DMS 273 treated with DMSO at 0.1 percent for 48 hours (cell line): Measurements from ENCODE around the gene IPCEF1.

Experiments
- DNase-seq: peaks from one replicate; lab custom pipeline; 2025; lab: John Stamatoyannopoulos, UW

The IPCEF1 gene

DNA sequence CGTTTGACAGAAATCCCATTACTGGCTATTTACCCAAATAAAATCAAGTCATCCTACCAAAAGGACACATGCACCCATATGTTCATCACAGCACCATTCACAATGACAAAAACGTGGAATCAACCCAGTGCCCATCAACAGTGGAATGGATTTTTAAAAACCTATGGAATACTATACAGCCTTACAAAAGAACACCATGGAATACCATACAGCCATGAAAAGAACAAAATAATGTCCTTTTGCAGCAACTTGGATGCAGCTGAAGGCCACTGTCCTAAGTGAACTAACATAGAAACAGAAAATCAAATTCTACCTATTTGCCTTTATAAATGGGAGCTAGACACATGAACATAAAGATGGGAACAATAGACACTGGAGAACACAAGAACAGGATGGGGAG lies 17.4 kb upstream of the IPCEF1 start:
- no peak for DNase-seq

GRCh38 chr6:154371281-154371680 lies 14.7 kb upstream of the IPCEF1 start:
- DNase-seq = no peak

DNA sequence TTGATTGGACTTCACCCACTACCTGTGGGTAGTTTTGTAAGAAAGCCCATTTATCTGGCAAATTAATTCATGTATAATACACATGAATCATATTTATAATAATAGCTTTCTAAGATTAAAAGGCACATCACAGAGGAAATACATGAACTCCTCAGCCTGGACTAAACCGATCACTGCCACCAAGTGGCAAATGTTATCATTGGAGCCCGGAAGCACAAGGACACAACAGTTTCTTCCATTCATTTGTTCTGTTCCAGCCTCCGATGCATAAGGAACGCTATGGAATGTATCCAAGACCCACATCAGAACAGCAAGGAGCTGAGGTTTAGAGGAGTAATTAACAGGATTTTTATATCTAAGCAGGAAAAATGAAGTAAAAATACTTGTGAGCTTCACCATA lies 13.9 kb upstream of the IPCEF1 start:
- DNase-seq = no peak

DNA sequence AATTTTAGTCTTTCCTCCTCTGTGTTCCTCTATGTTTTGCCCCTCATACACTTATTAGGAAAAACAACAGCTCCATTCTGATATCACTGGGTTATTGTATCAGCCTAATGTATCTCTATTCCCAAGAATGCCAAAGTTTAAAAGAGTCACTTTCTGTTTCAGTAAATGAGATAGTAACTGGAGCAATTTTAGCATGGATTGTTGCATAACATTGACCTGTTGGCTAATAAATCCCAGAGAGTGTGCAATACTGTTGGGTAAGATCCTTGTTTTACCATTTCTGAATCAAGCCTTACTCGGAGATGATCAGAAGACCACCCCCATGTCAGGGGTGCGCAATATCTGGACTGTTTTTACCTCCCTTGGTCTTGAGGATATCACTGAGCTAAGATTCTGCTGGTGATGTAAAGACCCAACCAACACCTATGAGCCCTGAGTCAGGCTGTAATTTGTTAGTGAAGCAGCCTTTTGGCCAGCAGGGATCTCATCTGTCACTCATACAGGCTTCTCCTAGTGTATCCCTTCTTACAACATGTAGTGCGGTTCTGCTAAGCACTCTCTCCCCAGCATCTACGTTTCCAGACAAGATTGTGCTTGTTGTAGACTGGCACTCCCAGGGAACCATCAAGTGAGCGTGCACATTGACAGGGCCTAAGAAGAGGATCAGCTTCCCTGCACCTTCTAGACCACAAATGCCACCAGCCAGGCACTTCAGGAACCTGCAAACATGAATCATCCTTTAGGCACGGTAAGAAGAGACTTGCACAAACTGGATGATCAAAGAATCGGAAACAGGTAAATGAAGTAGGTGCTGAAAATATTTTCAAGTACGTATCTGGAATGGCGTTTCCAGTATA lies 11.5 kb upstream of the IPCEF1 start:
- DNase-seq = no peak

- DNase-seq = no peak
Measured at GRCh38 chr6:154367336-154367735, 10.7 kb upstream of the IPCEF1 start.

DNA sequence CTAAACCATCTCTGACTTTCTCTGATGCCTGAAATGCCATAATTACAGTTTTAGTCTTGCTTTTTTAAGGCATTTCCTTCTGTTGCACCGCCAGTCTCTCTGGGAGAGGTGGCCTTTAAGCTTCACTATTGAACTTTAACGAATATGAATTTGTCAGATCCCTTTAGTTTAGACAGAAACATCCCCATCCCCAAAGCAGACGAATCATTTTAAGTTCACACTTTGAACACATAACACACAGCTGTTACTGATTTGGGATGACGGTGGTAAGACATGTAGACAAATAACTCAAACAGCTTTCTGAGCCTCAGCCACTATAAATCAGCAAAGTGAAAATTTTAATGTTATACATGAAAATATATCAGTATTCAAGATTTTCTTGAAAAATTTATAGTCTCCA lies 7.2 kb upstream of the IPCEF1 start:
- DNase-seq = no peak

DNA sequence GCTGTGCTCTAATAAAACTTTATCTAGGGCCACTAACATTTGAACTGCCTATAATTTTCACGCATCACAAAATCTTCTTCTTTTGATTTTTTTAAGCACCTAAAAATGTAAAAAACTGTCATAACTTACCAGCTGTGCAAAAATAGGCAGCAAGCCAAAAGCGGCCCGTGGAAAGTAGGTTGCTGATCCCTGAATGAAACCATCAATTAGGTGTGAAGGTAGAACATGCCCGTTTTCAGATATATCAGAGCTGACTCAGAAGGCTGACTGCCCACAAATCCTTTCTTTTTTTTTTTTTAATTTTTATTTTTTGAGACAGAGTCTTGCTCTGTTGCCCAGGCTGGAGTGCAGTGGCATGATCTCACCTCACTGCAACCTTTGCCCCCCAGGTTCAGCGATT lies 4.9 kb upstream of the IPCEF1 start:
- no peak for DNase-seq

DNA sequence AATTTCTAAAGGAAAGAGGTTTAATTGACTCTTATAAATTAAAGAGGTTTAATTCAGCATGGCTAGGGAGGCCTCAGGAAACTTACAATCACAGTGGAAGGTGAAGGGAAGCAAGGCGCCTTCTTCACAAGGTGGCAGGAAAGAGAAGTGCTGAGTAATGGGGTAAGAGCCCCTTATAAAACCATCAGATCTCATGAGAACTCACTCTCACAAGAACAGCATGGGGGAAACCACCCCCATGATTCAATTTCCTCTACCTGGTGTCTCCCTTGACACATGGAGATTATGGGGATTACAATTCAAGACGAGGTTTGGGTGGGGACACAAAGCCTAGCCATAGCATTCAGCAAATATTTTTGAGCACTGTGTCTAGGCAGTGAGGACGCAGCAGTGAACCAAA lies 3.9 kb upstream of the IPCEF1 start:
- no peak for DNase-seq

- no peak for DNase-seq
Measured at GRCh38 chr6:154359679-154360078, 3.1 kb upstream of the IPCEF1 start.

GRCh38 chr6:154359161-154359574 lies 2.6 kb upstream of the IPCEF1 start:
- DNase-seq = no peak

DNA sequence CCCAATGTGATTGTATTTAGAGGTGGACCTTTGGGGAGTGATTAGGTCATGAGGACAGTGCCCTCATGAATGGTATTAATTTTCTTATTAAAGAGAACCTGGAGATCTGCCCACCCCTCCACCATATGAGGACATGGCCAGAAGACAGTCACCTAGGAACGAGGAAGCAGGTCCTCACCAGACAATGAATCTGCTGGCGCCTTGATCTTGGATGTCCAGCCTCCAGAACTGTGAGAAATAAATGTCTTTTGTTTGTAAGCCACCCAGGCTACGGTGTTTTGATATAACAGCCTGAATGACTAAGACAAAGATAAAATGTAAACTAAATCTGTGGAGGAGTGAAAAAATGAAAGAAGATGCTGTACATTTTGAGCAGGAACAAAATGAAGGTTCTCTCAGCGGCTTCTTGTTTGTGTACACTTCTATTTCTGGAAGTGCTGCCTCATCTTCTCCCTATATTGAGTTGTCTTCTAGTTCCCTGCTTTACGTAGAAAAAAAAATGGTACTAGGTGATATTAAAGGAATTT lies 1.5 kb upstream of the IPCEF1 start:
- DNase-seq = no peak

DNA sequence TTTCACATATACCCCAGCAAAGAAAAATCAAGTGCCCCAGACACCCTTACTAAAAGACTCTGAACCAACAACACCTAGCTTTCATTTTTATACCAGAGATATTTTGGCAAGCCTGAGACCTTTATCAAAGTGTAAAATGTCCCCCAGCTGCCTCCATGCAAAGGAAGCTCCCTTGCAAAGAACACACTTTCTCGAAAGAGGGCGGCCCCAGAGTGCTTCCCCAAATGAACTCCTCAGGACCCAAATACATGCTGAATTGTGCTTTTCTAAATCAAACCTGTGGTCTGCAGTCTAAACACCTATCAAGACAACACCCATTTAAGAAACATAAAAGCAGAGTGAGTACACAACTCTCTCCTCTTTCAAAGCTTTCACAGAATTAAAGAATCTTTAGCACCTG lies 490 bp downstream of the IPCEF1 start:
- no peak for DNase-seq

DNA sequence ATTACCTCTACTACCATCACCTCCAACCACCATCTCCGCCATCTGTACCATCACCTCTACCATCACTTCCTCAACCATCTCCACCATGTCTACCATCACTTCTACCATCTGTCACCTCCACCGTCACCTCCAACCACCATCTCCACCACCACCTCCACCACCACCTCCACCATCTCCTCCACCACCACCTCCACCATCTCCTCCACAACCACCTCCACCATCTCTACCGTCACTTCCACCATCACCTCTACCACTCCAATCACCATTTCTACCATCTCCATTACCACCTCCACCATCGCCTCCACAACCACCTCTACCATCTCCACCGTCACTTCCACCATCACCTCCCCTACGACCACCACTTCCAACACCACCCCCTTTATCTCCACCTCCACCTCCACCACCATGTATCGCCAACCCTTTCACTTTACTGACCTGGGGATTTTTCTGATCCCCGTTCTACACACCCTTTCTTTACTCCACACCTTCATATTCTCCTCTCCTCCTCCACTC lies 2.3 kb downstream of the IPCEF1 start:
- DNase-seq = no peak

DNA sequence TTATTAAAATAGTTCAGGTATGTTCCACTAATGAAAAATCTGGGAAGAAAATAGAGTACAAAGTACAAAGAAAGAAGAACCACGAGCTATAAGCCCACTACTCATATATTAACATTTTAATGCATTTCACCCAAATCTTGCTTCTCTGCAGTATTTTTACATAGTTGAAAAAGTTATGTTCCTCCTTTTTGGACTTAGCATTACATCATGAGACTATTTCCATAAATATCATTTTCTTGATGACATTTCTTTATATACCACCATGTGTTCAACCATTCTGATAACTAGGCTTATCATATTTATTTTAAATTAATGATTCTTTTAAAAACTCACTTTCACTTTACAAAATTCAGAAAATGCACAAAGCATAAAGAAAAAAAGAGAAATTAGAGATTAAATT lies 3.0 kb downstream of the IPCEF1 start:
- DNase-seq = no peak

DNA sequence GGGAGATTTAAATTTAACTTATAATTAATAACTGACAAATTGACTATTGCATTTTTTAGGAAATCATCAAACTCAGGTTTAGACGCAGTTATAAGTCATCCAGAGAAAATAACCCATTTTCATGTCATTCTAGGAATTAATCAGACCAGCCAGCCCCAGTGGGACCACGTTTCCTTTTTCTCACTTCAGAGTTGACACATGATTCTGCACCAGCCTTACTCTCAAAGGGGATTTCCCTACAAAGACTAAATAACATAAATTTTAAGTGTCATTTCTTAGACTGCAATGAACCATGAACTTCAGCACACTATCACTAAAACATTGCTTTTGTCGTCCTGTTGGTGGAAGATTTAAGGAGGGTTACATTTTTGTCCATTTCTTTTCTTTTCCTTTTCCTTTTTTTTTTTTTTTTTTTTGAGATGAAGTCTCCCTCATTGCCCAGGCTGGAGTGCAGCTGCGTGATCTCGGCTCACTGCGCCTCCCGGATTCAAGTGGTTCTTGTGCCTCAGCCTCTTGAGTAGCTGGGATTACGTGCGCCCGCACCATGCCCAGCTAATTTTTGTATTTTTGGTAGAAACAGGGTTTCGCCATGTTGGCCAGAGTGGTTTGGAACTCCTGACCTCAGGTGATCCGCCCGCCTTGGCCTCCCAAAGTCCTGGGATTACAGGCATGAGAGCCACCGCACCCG lies 3.6 kb downstream of the IPCEF1 start:
- no peak for DNase-seq

DNA sequence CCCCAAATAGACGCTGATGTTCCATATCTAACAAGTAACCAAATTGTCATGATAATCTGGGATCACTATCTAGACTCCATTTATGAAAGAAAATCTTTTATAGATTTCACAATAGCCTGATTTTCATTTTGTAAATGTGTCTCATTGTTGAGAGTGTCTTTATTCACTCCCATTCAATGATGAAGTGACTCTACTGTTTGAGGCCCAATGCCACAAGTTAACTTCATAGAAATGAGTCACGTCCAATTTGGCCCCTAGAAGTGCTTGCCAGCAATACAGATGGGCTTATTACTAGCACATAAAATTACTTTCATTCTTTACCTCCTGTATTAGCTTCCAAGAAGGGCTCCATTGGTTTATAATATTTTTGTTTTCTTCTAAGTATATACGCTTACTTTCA lies 6.3 kb downstream of the IPCEF1 start:
- no peak for DNase-seq

- DNase-seq = no peak
Measured at GRCh38 chr6:154347981-154348380, 8.6 kb downstream of the IPCEF1 start.

DNA sequence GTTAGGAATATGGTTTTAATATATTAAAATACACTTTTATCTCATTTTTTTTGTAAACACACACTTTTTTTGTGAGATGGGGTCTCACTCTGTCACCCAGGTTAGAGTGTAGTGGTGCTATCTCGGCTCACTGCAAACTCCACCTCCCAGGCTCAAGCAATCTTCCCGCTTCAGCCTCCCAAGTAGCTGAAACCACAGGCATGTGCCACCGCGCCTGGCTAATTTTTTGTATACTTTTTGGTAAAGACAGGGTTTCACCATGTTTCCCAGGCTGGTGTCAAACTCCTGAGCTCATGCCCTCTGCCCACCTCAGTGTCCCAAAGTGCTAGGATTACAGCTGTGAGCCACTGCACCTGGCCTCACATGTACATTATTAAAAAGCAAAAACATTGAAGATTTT lies 10.8 kb downstream of the IPCEF1 start:
- DNase-seq = no peak

GRCh38 chr6:154343473-154344308 lies 12.9 kb downstream of the IPCEF1 start:
- DNase-seq = peak; percentile 70

- DNase-seq = no peak
Measured at GRCh38 chr6:154341871-154342270, 14.7 kb downstream of the IPCEF1 start.

- DNase-seq = no peak
Measured at GRCh38 chr6:154341336-154341735, 15.3 kb downstream of the IPCEF1 start.

DNA sequence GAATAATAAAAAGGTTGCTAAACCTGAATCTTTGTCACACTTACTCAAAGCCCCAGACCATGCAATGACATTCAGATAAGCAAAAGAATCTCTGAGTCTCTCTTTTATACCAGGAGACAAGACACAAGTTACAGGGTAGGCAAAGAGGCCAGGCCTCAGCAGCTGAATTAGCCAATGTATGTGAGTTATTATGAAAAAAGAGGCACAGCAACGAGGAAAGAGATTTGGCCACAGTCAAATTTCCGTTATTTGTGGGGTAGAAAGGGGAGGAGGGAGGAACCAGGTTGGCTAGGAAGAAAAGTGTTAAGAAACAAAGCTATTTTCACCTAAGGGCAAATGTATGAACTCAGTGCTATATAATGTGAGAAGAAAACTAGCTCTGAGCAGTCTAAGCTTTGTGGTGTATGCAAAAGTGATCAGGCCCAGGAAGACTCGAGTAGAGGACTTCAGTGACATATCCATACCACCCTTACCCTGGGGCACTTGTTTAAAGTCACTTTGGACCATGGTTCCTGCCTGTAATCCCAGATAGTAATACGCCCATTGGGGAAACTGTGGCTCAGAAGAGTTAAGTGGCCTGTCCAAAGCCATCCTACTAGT lies 19.1 kb downstream of the IPCEF1 start:
- no peak for DNase-seq
